HepG2 (cell line): ENCODE results near the gene FAM81A. TPM values are rescaled to one million over a fixed set of nuclear protein-coding genes. Genes with fewer than 3 reads are reported as not detected.

Experiments used
- ATAC-seq: fragments of 200-7000 bp; cut with Tn5 transposase; 3 replicates; pipeline ENCODE4 v1.9.1; 2020; ENCODE audit warnings: mild to moderate bottlenecking, moderate library complexity
- BruUV-seq: library from RNA; stranded (reverse); fragments of 400-500 nt; replicated peaks from 2 replicates; lab custom pipeline; 2021; lab: Mats Ljungman, UMichigan
- CTCF ChIA-PET: fragments of 300-600 bp; formaldehyde crosslinking; extraction: SDS; loops from one replicate; lab custom pipeline; 2021; ENCODE audit warnings: low total read pairs, inconsistent platforms, low intra/inter-chr PET ratio; lab: Yijun Ruan, JAX
- POLR2A ChIA-PET: fragments of 350-600 bp; sonication (Branson Sonifier 250); formaldehyde crosslinking; loops from one replicate; lab custom pipeline; 2020; ENCODE audit warnings: antibody characterized with exemption, inconsistent platforms; lab: Yijun Ruan, JAX
- DNase-seq: peaks from one replicate; pipeline ENCODE4 v3.0.0-alpha.2; 2015; ENCODE audit warnings: low spot score
- FAIRE-seq: peaks from 3 replicates; lab custom pipeline; 2011; peaks lifted over from hg19 to GRCh38; lab: Jason Lieb, UNC
- H2AFZ ChIP-seq: one replicate; pipeline ENCODE4 v1.6.1; 2011; ENCODE audit warnings: low read length, inconsistent platforms
- H3K27ac ChIP-seq: fragments of 300-600 bp; 3 replicates; pipeline ENCODE4 v1.8.0; 2011; ENCODE audit warnings: mixed run types, mild to moderate bottlenecking, mixed read lengths, low read length, inconsistent platforms; ENCODE audit not compliant: insufficient read depth; ENCODE audit errors: extremely low read length
- H3K27me3 ChIP-seq, 2 experiments: fragments of 200-600 bp in 1 of 2; 2 replicates in 1 of 2; 3 replicates in 1 of 2; pipeline versions ENCODE4 v1.6.0 to v1.8.0; 2011; ENCODE audit warnings: low read length in 2 of 2, mild to moderate bottlenecking in 2 of 2, moderate library complexity in 2 of 2, inconsistent platforms in 1 of 2; ENCODE audit not compliant: insufficient read depth in 2 of 2, control insufficient read depth in 1 of 2
- H3K36me3 ChIP-seq, 2 experiments: fragments of 200-600 bp in 1 of 2; replicated peaks in 1 of 2; 2 replicates in 1 of 2; 3 replicates in 1 of 2; pipeline versions ENCODE4 v1.5.1 to v1.8.0; 2011; ENCODE audit warnings: low read length in 2 of 2, inconsistent platforms in 1 of 2; ENCODE audit not compliant: insufficient read depth in 2 of 2, control insufficient read depth in 1 of 2
- H3K4me1 ChIP-seq: 2 replicates; pipeline ENCODE4 v1.5.1; 2012; ENCODE audit warnings: low read length, inconsistent platforms; ENCODE audit not compliant: insufficient read depth
- H3K4me2 ChIP-seq: 2 replicates; pipeline ENCODE4 v1.6.0; 2011; ENCODE audit warnings: low read depth, low read length, inconsistent platforms
- H3K4me3 ChIP-seq, 3 experiments: fragments of 200-600 bp in 1 of 3; sonication (generic), shearing (Covaris generic) in 1 of 3; replicated peaks in 1 of 3; 2 replicates each; pipeline ENCODE4 v1.5.1; 2011 to 2016; ENCODE audit warnings: low read length in 3 of 3, inconsistent platforms in 2 of 3, low read depth in 2 of 3, mild to moderate bottlenecking in 2 of 3, control low read depth in 1 of 3, mixed read lengths in 1 of 3; ENCODE audit not compliant: insufficient read depth in 1 of 3
- H3K79me2 ChIP-seq: one replicate; pipeline ENCODE4 v1.6.1; 2011; ENCODE audit warnings: low read length, inconsistent platforms; ENCODE audit not compliant: insufficient read depth
- H3K9ac ChIP-seq: 2 replicates; pipeline ENCODE4 v1.6.0; 2011; ENCODE audit warnings: mild to moderate bottlenecking, low read depth, low read length, inconsistent platforms; ENCODE audit not compliant: insufficient read depth
- H3K9me3 ChIP-seq: 2 replicates; pipeline ENCODE4 v1.5.1; 2012; ENCODE audit warnings: mild to moderate bottlenecking, low read length
- H4K20me1 ChIP-seq: 2 replicates; pipeline ENCODE4 v1.6.0; 2011; ENCODE audit warnings: inconsistent platforms, mild to moderate bottlenecking, low read length, moderate library complexity; ENCODE audit not compliant: insufficient read depth
- AGO2 ChIP-seq: fragments of 200-400 bp; formaldehyde crosslinking; optimal IDR thresholded peaks from 2 replicates; pipeline ENCODE3; 2017; ENCODE audit warnings: mild to moderate bottlenecking, low read depth, low read length, moderate library complexity
- DR1 ChIP-seq: sonication (generic); formaldehyde crosslinking; IDR thresholded peaks from 2 replicates; pipeline ENCODE4 v1.8.0; 2021; ENCODE audit warnings: mild to moderate bottlenecking, missing genetic modification reagents, inconsistent platforms
- GTF2F1 ChIP-seq: fragments of 150-350 bp; IDR thresholded peaks from 2 replicates; pipeline ENCODE4 v1.6.1; 2014; ENCODE audit warnings: low read length
- HDAC1 ChIP-seq: sonication (generic); formaldehyde crosslinking; IDR thresholded peaks from 2 replicates; pipeline ENCODE4 v1.5.1; 2020; ENCODE audit warnings: mild to moderate bottlenecking, missing genetic modification reagents
- HIVEP1 ChIP-seq: sonication (generic); formaldehyde crosslinking; IDR thresholded peaks from 2 replicates; pipeline ENCODE4 v1.4.0; 2020; ENCODE audit warnings: mild to moderate bottlenecking, missing genetic modification reagents
- JUN ChIP-seq: sonication (generic); formaldehyde crosslinking; IDR thresholded peaks from 2 replicates; pipeline ENCODE4 v1.4.0; 2020; ENCODE audit warnings: mild to moderate bottlenecking, missing genetic modification reagents
- KIAA2018 ChIP-seq: sonication (generic); formaldehyde crosslinking; IDR thresholded peaks from 2 replicates; pipeline ENCODE4 v1.5.0; 2020; ENCODE audit warnings: mild to moderate bottlenecking, missing genetic modification reagents, borderline replicate concordance
- PPARG ChIP-seq: conservative IDR thresholded peaks from 2 replicates; pipeline ENCODE4 v1.6.1; 2016; ENCODE audit warnings: missing biosample characterization, missing genetic modification reagents
- REL ChIP-seq: sonication (generic); formaldehyde crosslinking; conservative IDR thresholded peaks from 2 replicates; pipeline ENCODE4 v1.8.0; 2022; ENCODE audit warnings: mild to moderate bottlenecking, missing genetic modification reagents, moderate library complexity
- TARDBP ChIP-seq: sonication (generic); formaldehyde crosslinking; IDR thresholded peaks from 2 replicates; pipeline ENCODE4 v1.8.0; 2022; ENCODE audit warnings: mild to moderate bottlenecking, missing genetic modification reagents
- ZFY ChIP-seq: sonication (generic); formaldehyde crosslinking; IDR thresholded peaks from 2 replicates; pipeline ENCODE4 v1.4.0; 2020; ENCODE audit warnings: missing genetic modification reagents
- ZNF431 ChIP-seq: sonication (generic); formaldehyde crosslinking; IDR thresholded peaks from 2 replicates; pipeline ENCODE4 v1.9.0; 2022; ENCODE audit warnings: missing genetic modification reagents, low read depth, mild to moderate bottlenecking, borderline replicate concordance
- ZNF557 ChIP-seq: sonication (generic); formaldehyde crosslinking; IDR thresholded peaks from 2 replicates; pipeline ENCODE4 v1.4.0; 2020; ENCODE audit warnings: missing genetic modification reagents
- ZNF652 ChIP-seq: IDR thresholded peaks from 2 replicates; pipeline ENCODE4 v1.6.1; 2016; ENCODE audit warnings: low read depth, borderline replicate concordance
- WGBS: methylation state at CpG from one replicate; pipeline ENCODE4 v1.1.6; 2017; ENCODE audit warnings: low lambda C conversion rate; 5-methylcytosine and 5-hydroxymethylcytosine counted together
- in situ Hi-C: cut with HindIII; loops from 2 replicates; pipeline ENCODE4 v1.10.0; 2017; ENCODE audit warnings: low pct_unique_long_range_greater_than_20kb; ENCODE audit not compliant: extremely low pct_ligation_motif_present
- intact Hi-C: fragments of 100-400 bp; cut with micrococcal nuclease; formaldehyde crosslinking; loops from one replicate; pipeline ENCODE4 v1.10.0; 2022; ENCODE audit not compliant: unreplicated experiment
- polyA plus RNA-seq, 8 experiments: library from polyadenylated mRNA; depleted of rRNA in 3 of 8; stranded (reverse) in 7 of 8; unstranded in 1 of 8; fragments of >200 nt; fragmentation: Illumina TruSeq in 4 of 8; extraction: Trizol in 4 of 8; gene quantifications; 2 replicates each; pipeline versions ENCODE4 v1.2.1 to v1.2.3, GENCODE V29; 2011 to 2016; ENCODE audit warnings: low read depth in 4 of 8, missing spikeins in 1 of 8, mixed read lengths in 1 of 8; ENCODE audit not compliant: insufficient read depth in 1 of 8
- total RNA-seq, 5 experiments: library from RNA; depleted of rRNA; stranded (reverse); fragments of >200 nt; fragmentation: Illumina TruSeq; extraction: Trizol; gene quantifications; 2 replicates each; pipeline ENCODE4 v1.2.3, GENCODE V29; 2016; ENCODE audit warnings: low read depth in 1 of 5

FAM81A gene
- total and polyA plus RNA-seq, 2 of the 13 experiments (the other 11 are each of a cell fraction or from before 2014, with no cell fraction given), result 0.09 TPM; not detected in 1

GRCh38 chr15:59565299-59565698 is 127.3 kb downstream of the FAM81A start:
- no TSS peak for BruUV-seq
- WGBS, result 25% methylated on average over 4 of the region's 4 CpGs
- no peaks in the 10 kb centered on the region for H3K36me3 ChIP-seq
- no peaks in the 10 kb centered on the region for H4K20me1 ChIP-seq
- intact Hi-C loops, result no loop called here
- no peak overlapping the region for H2AFZ ChIP-seq
- DNase-seq, result no peak
- no peak overlapping the region for H3K27ac ChIP-seq
- no peak for FAIRE-seq
- H3K9ac ChIP-seq, result no peak overlapping the region
- CTCF ChIA-PET, result no interaction called here
- ATAC-seq, result no peak
- no peak overlapping the region for H3K4me2 ChIP-seq
- H3K79me2 ChIP-seq, result no peaks in the 10 kb centered on the region
- TF ChIP-seq HIVEP1 (CRISPR knock-in tag), result no peak
- TF ChIP-seq KIAA2018 (CRISPR knock-in tag), result no peak
- no peak for TF ChIP-seq ZNF431
- TF ChIP-seq PPARG, result no peak
- no peak for TF ChIP-seq ZNF652 (CRISPR knock-in tag)
- no peak for TF ChIP-seq ZNF557
- TF ChIP-seq JUN (CRISPR knock-in tag), result no peak
- TF ChIP-seq GTF2F1, result no peak
- no peak for TF ChIP-seq REL (CRISPR knock-in tag)
- no peak for TF ChIP-seq DR1 (CRISPR knock-in tag)
- no peak for TF ChIP-seq ZFY (CRISPR knock-in tag)
- TF ChIP-seq HDAC1 (CRISPR knock-in tag), result no peak
- no peak for TF ChIP-seq AGO2
- no peak for TF ChIP-seq TARDBP (CRISPR knock-in tag)
- TF ChIP-seq, all 625 proteins: peak for 0
- POLR2A ChIA-PET, result no interaction called here
- Histone ChIP-seq H3K9me3 (no peaks in the 10 kb centered on the region), H3K4me1 (peaks cover 25% of the 10 kb centered on the region), H3K27me3 (peaks cover 0 to 6% of the 10 kb centered on the region in 2 experiments; a peak in 1 of 5 replicates), H3K4me3 (no peak overlapping the region)
- in situ Hi-C loops, result no loop called here
